ENCODE results near the gene ALAS1.

Gene ALAS1

GRCh38 chr3:52223449-52224408 lies 25.8 kb downstream of the ALAS1 start:
- no peak for TF ChIP-seq CTCF (IDR thresholded peaks at IDR 0.05; ENCODE audit: low read depth, low read length)
- no peak for DNase-seq (ENCODE audit: low read depth, low spot score)
- H3K4me3 ChIP-seq (ENCODE audit: low read depth, low read length), result no peak overlapping the region
- in situ Hi-C loops (cut with HindIII; ENCODE audit: low sequenced_read_pairs), result no loop called here

- in situ Hi-C loops (cut with HindIII; ENCODE audit: low sequenced_read_pairs), result no loop called here
Measured at GRCh38 chr3:52225452-52226228, 27.7 kb downstream of the ALAS1 start, which contains the start of gene TLR9. TSS of gene TLR9 (minus strand) at chr3:52225645. CDS start at chr3:52225529, 116 bp downstream.

GRCh38 chr3:52226229-52226817 lies 28.4 kb downstream of the ALAS1 start:
- DNase-seq (ENCODE audit: low read depth, low spot score), result no peak
- TF ChIP-seq CTCF (IDR thresholded peaks at IDR 0.05; ENCODE audit: low read depth, low read length), result no peak
- no peak overlapping the region for H3K4me3 ChIP-seq (ENCODE audit: low read depth, low read length)
- in situ Hi-C loops (cut with HindIII; ENCODE audit: low sequenced_read_pairs), result no loop called here

More at GRCh38 chr3:52225452-52226228, 27.7 kb downstream of the ALAS1 start, which contains the start of gene TLR9:
- H3K4me3 ChIP-seq (ENCODE audit: low read depth, low read length), result no peak within 1 kb of the TSS
- no peak for DNase-seq (ENCODE audit: low read depth, low spot score)
- TF ChIP-seq CTCF (IDR thresholded peaks at IDR 0.05; ENCODE audit: low read depth, low read length), result no peak

- in situ Hi-C loops (cut with HindIII; ENCODE audit: low sequenced_read_pairs), result no loop called here
- no peak for TF ChIP-seq CTCF (IDR thresholded peaks at IDR 0.05; ENCODE audit: low read depth, low read length)
- no peak overlapping the region for H3K4me3 ChIP-seq (ENCODE audit: low read depth, low read length)
- no peak for DNase-seq (ENCODE audit: low read depth, low spot score)
Measured at GRCh38 chr3:52227117-52227516, 29.2 kb downstream of the ALAS1 start.

GRCh38 chr3:52227766-52228165 lies 29.8 kb downstream of the ALAS1 start:
- DNase-seq (ENCODE audit: low read depth, low spot score), result no peak
- TF ChIP-seq CTCF (IDR thresholded peaks at IDR 0.05; ENCODE audit: low read depth, low read length), result no peak
- in situ Hi-C loops (cut with HindIII; ENCODE audit: low sequenced_read_pairs), result no loop called here
- no peak overlapping the region for H3K4me3 ChIP-seq (ENCODE audit: low read depth, low read length)

GRCh38 chr3:52228266-52228665 lies 30.3 kb downstream of the ALAS1 start:
- no peak for DNase-seq (ENCODE audit: low read depth, low spot score)
- no peak overlapping the region for H3K4me3 ChIP-seq (ENCODE audit: low read depth, low read length)
- in situ Hi-C loops (cut with HindIII; ENCODE audit: low sequenced_read_pairs), result no loop called here
- TF ChIP-seq CTCF (IDR thresholded peaks at IDR 0.05; ENCODE audit: low read depth, low read length), result no peak
